ENCODE data around the gene ZFX.
"Not testable (repeated sequence)": the region's sequence is repeated elsewhere in the genome, so short reads cannot be mapped to it uniquely, and the experiment has no call there.

ZFX gene

GRCh38 chrX:24149351-24150050 is at the start of gene ZFX:
ZFX (plus strand) TSS chrX:24149729; CDS start chrX:24172743, 23,014 bp downstream.
- DNase-seq (ENCODE audit: low read depth): no peak

DNA sequence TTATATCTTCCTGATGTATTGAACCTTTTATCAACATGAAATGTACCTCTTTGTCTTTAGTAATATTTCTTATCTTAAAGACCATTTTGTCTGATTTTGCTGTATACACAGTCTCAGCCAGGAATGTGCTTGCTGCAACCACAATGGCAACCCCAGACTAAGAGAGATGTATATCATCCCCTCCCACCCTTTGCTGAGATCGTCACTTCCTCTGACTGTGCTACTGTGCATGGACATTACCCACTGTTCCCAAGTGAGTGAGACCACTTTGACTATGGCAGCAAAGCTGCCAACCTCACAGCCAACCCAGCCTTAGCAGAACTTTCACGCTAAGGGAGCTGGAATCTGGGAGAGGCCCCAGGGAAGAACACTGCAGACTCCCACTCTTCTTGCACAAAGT is 48.8 kb upstream of the ZFX start:
- peak; percentile 47 for DNase-seq (ENCODE audit: low read depth)

More at GRCh38 chrX:24149351-24150050, at the start of gene ZFX:
- H3K4me3 ChIP-seq (ENCODE audit: low read depth, low read length): peak within 1 kb of the TSS; percentile 67

DNA sequence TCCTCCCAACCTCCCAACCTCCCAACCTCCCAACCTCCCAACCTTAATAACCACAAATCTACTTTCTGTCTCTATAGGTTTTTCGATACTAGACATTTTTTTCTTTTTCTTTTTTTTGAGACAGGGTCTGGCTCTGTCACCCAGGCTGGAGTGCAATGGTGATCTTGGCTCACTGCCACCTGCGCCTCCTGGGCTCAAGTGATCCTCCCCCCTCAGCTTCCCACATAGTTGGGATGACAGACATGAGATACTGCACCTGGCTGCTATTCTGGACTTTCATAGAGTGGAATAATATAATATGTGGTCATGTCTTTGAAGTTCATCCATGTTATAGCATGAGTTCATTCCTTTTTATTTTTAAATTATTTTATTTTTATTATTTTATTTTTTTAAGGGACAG is 39.5 kb upstream of the ZFX start:
- H3K4me3 ChIP-seq (ENCODE audit: low read depth, low read length): no peak overlapping the region
- no peak for DNase-seq (ENCODE audit: low read depth)

More for the DNA sequence above, 48.8 kb upstream of the ZFX start:
- no peak overlapping the region for H3K4me3 ChIP-seq (ENCODE audit: low read depth, low read length)

DNA sequence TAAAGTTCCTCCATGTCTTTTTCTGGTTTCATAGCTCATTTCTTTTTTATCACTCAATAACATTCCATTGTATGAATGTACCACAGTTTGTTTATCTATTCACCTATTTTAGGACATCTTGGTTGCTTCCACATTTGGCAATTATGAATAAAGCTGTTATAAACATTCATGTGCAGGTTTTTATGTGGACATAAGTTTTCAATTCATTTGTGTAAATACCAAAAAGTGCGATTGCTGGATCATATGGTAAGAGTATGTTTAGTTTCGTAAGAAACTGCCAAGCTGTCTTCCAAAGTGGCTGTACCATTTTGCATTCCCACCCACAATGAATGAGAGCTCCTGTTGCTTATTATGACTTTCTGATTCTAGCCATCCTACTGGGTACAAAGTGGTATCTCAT is 36.3 kb upstream of the ZFX start:
- DNase-seq (ENCODE audit: low read depth): no peak
- H3K4me3 ChIP-seq (ENCODE audit: low read depth, low read length): no peak overlapping the region

DNA sequence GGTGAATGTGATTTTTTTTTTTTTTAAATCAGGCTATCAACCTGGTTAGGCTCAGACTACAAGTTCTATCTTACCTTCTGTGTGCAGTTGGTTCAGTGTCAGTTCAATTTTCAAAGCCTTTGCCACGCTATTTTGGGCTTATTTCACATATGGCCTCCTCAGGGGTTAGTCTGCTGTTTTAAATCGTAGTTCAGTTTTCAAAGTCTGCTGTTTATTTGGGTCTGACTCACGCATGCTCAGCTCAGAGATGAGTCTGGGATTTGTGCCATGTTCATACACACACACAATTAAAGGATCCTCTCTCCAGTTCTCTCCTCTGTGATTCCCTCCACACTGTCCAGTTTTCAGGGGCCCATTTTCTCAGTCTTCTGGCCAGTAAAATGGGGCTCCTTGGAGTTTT is 32.3 kb upstream of the ZFX start:
- no peak overlapping the region for H3K4me3 ChIP-seq (ENCODE audit: low read depth, low read length)
- no peak for DNase-seq (ENCODE audit: low read depth)

GRCh38 chrX:24124244-24124799 is 25.2 kb upstream of the ZFX start:
- no peak for DNase-seq (ENCODE audit: low read depth)
- no peak overlapping the region for H3K4me3 ChIP-seq (ENCODE audit: low read depth, low read length)

DNA sequence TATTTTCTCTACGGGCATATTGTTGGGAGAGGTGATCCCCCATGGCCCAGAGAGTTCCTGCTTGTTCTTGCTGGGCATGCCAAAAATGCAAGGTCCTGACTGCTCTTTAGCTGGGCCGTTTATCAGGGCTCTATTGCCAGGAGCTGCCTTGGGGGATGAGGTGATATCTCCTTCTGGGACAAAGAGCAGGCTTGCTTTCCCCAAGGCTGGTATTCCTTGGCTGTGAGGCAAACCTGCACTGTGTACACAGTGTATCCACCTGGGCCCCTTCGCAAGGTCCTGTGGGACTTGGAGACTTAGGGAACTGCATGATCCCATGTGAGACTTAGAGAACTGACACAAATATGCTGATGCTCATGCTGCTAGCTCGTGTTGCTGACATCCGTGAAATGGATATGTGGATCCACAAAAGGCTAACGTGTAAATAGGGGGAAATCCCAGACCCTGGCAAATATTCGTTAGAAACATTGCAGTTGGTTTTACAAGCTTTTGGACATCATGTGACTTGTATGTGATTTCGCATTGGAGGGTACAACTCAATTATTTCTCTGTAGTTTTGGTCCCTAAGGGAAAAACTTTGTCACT is 24.4 kb upstream of the ZFX start:
- no peak overlapping the region for H3K4me3 ChIP-seq (ENCODE audit: low read depth, low read length)
- no peak for DNase-seq (ENCODE audit: low read depth)

DNA sequence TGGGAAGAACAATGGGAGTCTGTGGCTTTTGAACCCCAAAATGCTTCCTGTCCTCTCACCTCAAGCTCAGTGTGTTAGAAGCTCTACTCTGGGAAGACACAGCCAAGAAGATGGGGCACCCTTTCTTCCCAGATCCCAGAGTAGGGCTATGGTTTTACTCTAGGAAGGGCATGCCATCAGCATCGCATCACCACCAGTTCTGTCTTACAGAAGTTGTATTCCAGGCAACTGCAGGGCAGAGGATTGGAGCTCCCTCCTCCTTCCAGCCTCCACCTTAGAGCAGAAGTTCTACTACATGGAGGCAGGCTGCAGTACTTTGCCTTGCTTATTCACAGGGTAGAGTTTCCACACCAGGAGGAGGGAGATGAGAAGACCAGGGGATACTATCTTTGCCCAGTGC is 18.1 kb upstream of the ZFX start:
- DNase-seq (ENCODE audit: low read depth): no peak
- H3K4me3 ChIP-seq (ENCODE audit: low read depth, low read length): no peak overlapping the region

GRCh38 chrX:24133312-24133711 is 16.2 kb upstream of the ZFX start:
- DNase-seq (ENCODE audit: low read depth): no peak
- no peak overlapping the region for H3K4me3 ChIP-seq (ENCODE audit: low read depth, low read length)

DNA sequence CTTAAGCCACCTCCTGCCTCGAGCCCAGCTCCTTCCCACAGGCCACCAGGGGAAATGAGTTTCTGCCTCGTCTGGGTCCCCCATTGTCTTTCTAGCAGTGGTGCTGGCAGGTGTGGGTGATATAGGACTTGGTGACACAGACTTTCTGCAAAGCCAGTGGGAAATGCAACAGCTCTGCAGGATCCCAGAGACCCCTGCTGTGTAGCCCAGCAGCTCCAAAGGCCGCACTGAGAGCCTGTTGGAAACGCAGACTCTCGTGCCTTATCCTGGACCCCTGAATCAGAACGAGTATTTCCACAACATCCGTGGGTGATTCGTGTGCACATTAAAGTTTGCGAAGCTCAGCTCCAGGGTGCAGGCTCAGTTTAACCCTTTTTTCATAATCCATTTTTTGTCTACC is 13.8 kb upstream of the ZFX start:
- DNase-seq (ENCODE audit: low read depth); H3K4me3 ChIP-seq (ENCODE audit: low read depth, low read length): not testable (repeated sequence)

GRCh38 chrX:24137192-24137591 is 12.3 kb upstream of the ZFX start:
- no peak for DNase-seq (ENCODE audit: low read depth)
- H3K4me3 ChIP-seq (ENCODE audit: low read depth, low read length): no peak overlapping the region

DNA sequence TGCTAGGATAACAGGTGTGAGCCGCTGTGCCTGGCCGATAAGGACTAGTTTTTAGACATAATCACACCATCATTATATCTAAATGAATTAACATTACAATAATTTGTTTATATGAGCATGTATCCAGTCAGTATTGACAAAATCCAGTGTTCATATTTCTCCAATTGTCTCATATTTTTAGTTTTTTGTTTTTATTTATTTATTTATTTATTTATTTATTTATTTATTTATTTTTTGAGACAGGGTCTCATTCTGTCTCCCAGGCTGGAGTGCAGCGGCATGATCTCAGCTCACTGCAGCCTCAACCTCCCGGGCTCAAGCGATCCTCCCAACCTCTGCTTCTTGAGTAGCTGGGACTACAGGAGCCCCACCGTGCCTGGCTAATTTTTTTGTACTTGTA is 5.5 kb upstream of the ZFX start:
- DNase-seq (ENCODE audit: low read depth); H3K4me3 ChIP-seq (ENCODE audit: low read depth, low read length): not testable (repeated sequence)

- no peak for DNase-seq (ENCODE audit: low read depth)
These were observed 5.0 kb upstream of the ZFX start for GRCh38 chrX:24144528-24144927.

GRCh38 chrX:24145303-24146186 is 4.0 kb upstream of the ZFX start:
- no peak overlapping the region for H3K4me3 ChIP-seq (ENCODE audit: low read depth, low read length)
- peak; percentile 17 for DNase-seq (ENCODE audit: low read depth)

More at GRCh38 chrX:24144528-24144927, 5.0 kb upstream of the ZFX start:
- no peak overlapping the region for H3K4me3 ChIP-seq (ENCODE audit: low read depth, low read length)

DNA sequence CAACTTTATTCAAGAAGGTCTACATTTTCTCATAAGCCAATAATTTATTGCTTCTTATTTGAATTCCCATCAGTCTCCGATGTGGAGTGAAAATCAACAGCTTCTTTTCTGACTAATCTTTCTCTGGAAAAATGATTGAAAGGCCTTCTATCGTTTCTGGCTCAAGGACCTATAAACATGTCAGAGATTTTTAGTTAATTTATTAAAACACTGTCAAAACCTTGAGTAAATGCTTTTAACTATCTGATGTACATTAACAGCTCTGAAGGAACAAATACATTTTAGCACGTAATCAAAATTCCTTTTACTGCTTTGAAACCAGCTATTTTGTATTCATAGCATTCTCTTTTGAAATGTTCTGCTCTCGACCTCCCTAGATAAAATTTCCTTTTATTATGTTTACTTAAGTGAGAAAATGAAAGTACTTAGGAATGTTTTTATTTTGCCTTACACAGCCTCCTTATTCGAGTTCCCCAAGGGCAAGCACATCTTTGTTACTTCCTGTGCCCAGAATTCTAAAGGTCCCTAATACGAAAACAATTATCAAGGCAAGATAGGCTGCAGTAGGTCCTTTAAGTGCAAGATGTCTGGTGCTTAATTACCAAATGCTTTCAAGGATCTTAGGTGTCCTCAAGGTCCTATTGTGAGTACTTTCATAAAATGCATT is 3.1 kb upstream of the ZFX start:
- no peak for DNase-seq (ENCODE audit: low read depth)
- H3K4me3 ChIP-seq (ENCODE audit: low read depth, low read length): no peak overlapping the region

DNA sequence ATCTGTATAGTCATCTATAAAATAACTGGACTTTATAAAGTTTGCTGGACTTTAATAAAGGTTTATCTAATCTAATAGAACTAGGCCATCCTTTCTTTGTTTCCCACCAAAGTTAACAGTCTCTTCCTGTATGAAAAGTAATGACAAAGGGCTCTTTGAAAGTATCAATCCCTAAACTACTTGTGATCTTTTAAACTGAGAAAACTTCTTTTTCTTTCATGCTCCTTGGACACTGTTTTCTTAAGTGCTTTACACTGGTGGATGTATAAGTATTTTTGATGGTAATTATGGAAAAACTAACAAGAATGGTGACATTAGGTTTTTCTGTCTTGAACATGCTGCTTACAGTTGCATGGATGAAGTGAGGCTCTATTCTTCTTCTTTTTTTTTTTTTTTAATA is 2.4 kb upstream of the ZFX start:
- no peak overlapping the region for H3K4me3 ChIP-seq (ENCODE audit: low read depth, low read length)
- no peak for DNase-seq (ENCODE audit: low read depth)

GRCh38 chrX:24148121-24148520 is 1.4 kb upstream of the ZFX start:
- DNase-seq (ENCODE audit: low read depth): no peak
- H3K4me3 ChIP-seq (ENCODE audit: low read depth, low read length): no peak overlapping the region

DNA sequence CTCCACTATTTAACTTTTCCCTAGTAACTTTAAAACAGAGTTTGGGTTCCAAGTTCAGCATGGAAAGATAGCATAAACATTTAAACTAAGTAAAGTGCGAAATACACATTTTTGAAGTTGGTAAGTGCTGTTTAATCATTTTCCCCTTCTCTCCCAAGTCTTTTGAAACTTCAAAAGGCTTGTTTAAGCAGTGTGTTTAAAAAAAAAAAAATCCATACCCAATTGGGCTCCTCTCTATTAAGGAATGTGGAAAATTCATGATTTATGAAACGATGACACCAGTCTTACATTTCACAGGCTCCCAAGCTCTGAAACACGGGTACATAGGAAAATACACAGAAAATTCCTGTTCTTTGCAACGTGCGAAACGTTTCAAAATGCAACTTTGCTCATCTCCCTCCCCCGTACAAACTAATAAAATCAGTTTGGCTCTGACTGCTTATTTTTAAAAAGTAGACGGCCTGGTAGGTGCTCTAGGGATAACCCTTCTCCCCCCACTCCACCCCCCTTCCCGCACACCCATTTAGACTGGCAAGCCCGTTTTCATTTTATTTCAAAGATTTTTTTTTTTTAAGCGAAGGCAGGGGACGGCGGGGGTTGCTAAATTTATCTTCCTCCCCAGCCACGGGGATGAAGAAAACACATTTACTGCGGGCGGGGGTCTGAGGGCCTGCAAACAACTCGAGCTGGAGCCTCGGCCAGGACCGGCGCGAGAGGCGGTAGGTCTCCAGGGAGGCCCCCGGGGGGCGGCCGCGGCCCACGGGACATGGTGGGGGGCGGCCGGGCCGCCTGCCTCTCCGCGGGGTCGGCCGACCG is 786 bp upstream of the ZFX start:
- peak overlapping the region; percentile 67 for H3K4me3 ChIP-seq (ENCODE audit: low read depth, low read length)
- no peak for DNase-seq (ENCODE audit: low read depth)

All from skeletal muscle cell (primary cell).